Gastroesophageal sphincter (tissue), 3 donors: ENCODE measurements around the gene OR6P1.

Experiments
- POLR2A ChIP-seq, 2 donors: fragments of 450-650 bp; IDR thresholded peaks; one replicate each; pipeline ENCODE4 v1.6.1; 2017; ENCODE audit warnings: antibody characterized with exemption in 2 of 2, mild to moderate bottlenecking in 2 of 2, moderate library complexity in 1 of 2
- TF ChIP-seq, protein P1 (sequence below), 4 experiments: fragments of 200-600 bp in 2 of 4; fragments of 450-650 bp in 2 of 4; sonication (generic) in 1 of 4; IDR thresholded peaks; one replicate each; pipeline ENCODE4 v1.5.1; 2017 to 2019; ENCODE audit warnings: antibody characterized with exemption in 4 of 4, mild to moderate bottlenecking in 2 of 4, moderate library complexity in 2 of 4

DNA sequence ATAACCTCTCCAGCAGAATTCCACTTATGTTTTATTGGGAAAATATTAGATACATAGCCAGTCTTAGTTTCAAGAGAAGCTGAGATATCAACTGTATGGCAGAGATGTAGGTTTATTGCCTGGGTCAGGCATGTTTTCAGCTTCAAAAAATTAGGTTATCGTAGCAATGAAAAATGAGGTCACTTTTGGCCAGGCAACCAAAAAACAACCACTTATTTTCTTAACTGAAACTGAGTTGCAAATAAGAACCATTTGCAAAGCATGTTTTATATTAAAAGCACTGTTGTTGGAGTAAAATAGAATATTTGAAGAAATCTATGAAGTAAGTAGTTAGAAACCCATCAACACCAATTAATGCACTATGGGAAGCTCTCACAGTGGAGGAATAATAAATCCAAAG lies 10.7 kb downstream of the OR6P1 start:
- TF ChIP-seq, protein P1, sequence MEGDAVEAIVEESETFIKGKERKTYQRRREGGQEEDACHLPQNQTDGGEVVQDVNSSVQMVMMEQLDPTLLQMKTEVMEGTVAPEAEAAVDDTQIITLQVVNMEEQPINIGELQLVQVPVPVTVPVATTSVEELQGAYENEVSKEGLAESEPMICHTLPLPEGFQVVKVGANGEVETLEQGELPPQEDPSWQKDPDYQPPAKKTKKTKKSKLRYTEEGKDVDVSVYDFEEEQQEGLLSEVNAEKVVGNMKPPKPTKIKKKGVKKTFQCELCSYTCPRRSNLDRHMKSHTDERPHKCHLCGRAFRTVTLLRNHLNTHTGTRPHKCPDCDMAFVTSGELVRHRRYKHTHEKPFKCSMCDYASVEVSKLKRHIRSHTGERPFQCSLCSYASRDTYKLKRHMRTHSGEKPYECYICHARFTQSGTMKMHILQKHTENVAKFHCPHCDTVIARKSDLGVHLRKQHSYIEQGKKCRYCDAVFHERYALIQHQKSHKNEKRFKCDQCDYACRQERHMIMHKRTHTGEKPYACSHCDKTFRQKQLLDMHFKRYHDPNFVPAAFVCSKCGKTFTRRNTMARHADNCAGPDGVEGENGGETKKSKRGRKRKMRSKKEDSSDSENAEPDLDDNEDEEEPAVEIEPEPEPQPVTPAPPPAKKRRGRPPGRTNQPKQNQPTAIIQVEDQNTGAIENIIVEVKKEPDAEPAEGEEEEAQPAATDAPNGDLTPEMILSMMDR (IDR thresholded peaks at IDR 0.05), result no peak
- TF ChIP-seq POLR2A (IDR thresholded peaks at IDR 0.05), result no peak
